Stomach (tissue), 4 donors: Measurements from ENCODE around the gene CDKN1B.

Experiments used
- POLR2A ChIP-seq, 4 donors: fragments of 450-650 bp; IDR thresholded peaks; one replicate each; pipeline ENCODE4 v1.6.1; 2016; ENCODE audit warnings: antibody characterized with exemption in 4 of 4, control low read depth in 2 of 4, mild to moderate bottlenecking in 1 of 4, moderate library complexity in 1 of 4
- POLR2AphosphoS5 ChIP-seq, 3 donors: sonication (generic); formaldehyde crosslinking; IDR thresholded peaks; one replicate each; pipeline ENCODE4 v1.6.1; 2016; ENCODE audit warnings: antibody characterized with exemption in 3 of 3
- TF ChIP-seq, protein P1 (sequence below), 7 experiments: fragments of 450-650 bp in 4 of 7; fragments of 200-600 bp in 3 of 7; sonication (generic) in 3 of 7; IDR thresholded peaks; one replicate each; pipeline ENCODE4 v1.5.1; 2016 to 2019; ENCODE audit warnings: antibody characterized with exemption in 7 of 7, control low read depth in 2 of 7, mild to moderate bottlenecking in 1 of 7

GRCh38 chr12:12723149-12723680 is 6.0 kb downstream of the CDKN1B start:
- TF ChIP-seq, protein P1, sequence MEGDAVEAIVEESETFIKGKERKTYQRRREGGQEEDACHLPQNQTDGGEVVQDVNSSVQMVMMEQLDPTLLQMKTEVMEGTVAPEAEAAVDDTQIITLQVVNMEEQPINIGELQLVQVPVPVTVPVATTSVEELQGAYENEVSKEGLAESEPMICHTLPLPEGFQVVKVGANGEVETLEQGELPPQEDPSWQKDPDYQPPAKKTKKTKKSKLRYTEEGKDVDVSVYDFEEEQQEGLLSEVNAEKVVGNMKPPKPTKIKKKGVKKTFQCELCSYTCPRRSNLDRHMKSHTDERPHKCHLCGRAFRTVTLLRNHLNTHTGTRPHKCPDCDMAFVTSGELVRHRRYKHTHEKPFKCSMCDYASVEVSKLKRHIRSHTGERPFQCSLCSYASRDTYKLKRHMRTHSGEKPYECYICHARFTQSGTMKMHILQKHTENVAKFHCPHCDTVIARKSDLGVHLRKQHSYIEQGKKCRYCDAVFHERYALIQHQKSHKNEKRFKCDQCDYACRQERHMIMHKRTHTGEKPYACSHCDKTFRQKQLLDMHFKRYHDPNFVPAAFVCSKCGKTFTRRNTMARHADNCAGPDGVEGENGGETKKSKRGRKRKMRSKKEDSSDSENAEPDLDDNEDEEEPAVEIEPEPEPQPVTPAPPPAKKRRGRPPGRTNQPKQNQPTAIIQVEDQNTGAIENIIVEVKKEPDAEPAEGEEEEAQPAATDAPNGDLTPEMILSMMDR (IDR thresholded peaks at IDR 0.05) = no peak
- TF ChIP-seq POLR2A (IDR thresholded peaks at IDR 0.05) = no peak
- no peak for TF ChIP-seq POLR2AphosphoS5 (IDR thresholded peaks at IDR 0.05)
